ENCODE measurements around the gene ULK1. TPM values are rescaled to one million over a fixed set of nuclear protein-coding genes. Genes with fewer than 3 reads are reported as not detected.

ULK1 gene
- total RNA-seq, 1 donor from 2014 or later: 9.6 TPM

GRCh38 chr12:131919366-131920156, 25.1 kb downstream of the ULK1 start:
- DNase-seq (ENCODE audit: low spot score): no peak

DNA sequence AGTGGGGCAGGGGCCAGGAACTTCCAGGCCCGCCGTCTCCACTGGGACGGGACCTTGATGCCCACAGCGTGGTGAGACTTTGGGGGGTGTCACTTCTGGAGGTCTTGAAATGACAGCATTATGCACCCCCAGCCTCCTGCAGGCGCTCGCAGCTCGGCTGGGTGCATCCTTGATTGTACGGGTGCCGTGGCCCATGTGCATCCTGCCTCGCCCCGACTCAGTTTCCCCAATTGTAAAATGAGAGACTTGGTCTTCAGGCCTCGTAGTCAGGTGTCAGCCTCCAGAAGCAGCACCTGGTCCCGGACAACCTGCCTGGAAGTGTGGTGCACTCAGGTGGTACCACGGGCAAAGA, 25.7 kb downstream of the ULK1 start:
- no peak for DNase-seq (ENCODE audit: low spot score)

DNA sequence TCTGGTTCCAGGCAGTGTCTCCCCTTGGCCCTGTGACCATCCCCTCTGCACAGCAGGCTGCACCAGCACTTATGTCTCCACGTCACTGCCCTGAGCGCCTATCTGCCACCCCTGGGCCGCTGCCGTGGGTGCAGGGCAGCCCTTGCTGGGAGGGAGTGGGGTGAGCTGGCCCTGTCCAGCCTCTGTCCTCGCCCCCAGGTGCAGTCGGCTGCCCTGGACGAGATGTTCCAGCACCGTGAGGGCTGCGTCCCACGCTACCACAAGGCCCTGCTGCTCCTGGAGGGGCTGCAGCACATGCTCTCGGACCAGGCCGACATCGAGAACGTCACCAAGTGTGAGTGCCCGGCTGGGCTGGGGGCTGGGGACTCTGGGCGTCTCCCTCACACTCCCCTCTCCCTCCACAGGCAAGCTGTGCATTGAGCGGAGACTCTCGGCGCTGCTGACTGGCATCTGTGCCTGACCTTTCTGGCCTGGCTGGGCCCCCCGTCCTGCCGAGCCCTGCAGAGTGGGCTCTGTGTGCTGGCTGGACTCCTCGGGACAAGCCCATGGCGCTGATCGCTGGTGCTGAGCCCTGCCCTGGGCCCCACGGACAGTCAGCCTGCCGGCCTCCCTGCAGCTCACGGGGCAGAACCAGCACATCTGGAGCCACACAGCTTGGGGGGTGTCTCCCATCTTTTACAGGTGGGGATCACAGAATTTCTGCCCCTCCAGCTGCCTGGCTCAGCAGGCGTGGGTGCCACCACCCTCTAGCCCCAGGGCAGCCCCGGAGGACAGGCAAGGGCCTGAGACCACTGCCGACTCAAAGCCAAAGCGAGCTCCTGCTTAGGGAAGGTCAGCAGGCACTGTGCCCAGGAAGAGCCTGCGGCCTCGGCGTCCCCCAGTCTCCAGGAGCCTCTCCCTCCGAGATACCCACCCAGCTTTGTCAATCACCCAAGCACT, 26.7 kb downstream of the ULK1 start:
- no peak for DNase-seq (ENCODE audit: low spot score)

GRCh38 chr12:131921866-131922769, 27.7 kb downstream of the ULK1 start:
- DNase-seq (ENCODE audit: low spot score): no peak

DNA sequence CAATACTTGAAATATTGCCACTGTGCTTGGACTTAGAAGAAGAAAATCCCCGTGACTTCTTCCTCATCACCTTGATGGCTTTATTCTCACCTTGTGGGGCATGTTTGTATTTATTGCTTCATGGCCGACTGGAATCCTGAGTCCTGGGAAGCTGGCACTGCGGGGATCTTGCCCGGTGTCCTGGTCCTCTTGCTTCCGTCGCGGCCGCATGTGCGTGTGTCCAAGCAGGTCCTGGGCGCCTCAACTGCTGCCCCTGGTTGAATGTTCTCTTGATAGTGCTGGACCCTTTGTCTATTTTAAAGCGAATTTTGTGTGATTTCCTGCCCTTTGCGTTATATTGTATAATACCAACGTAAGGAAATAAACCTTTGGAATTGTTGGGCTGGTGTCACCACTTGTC, 28.4 kb downstream of the ULK1 start:
- DNase-seq (ENCODE audit: low spot score): no peak

DNA sequence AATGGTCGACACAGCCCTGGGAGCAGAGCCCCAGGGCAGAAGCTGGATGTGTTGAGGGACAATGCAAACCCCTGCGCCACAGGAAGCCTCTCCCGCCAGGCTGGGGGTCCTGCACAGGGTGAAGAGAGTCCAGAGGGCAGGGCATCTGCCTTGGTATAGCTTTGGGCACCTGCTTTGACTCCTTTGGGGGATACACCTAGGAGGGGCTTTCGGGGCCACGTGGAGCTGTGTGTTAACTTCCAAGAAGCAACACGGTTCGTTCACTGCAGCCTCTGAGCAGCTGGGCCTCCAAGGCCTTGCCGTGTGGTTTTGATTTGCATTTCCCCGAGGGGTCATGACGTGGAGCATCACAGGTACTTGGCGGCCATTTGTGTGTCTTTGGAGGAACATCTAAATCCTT, 28.8 kb downstream of the ULK1 start:
- DNase-seq (ENCODE audit: low spot score): no peak

GRCh38 chr12:131927110-131928079, 33.0 kb downstream of the ULK1 start:
- DNase-seq (ENCODE audit: low spot score): no peak

GRCh38 chr12:131928080-131928710, 33.8 kb downstream of the ULK1 start:
- DNase-seq (ENCODE audit: low spot score): no peak

DNA sequence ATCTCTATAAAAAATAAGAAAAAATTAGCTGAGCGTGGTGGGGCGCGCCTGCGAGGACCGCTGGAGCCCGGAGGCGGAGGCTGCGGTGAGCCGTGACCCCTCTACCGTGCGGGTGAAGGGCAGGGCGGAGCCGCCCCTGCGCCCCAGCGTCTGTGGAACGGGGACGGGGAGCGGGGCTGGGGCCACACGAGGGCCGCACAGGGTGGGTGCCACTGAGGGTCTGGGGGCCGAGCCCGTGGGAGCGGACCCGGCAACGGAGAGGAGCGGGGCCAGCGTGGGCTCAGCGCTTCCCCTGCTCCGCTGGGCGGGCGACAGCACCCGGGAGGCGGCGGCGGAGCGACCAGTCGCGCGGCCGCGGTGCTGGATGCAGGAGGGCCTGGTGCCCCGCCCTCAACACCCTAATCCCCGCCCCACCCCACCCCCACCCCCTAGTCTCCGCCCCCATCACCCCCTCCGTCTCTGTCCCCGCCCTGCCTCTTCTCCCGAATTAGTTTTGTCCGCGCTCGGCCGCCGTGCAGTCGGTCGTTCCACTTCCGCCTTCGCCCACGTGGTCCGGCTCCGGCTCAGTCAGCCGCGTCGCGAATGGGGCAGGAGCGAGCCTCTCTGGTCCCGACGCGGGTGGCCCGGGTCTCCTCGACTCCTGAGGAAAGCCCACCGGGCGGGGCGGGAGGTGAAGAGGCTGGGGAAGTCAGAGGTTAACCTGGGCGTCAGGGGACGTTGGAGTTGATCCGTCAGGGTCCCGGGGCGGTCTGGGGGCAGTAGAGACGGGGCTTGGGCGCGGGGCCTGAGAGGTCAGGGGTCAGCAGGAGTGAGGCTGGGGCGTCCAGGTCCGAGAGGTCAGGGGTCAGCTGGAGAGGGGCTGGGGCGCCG, 34.5 kb downstream of the ULK1 start, which contains the start of gene PUS1:
TSS of gene PUS1 (plus strand) at position 566 of the 870 bp plus-strand sequence. CDS start 447 bp downstream, outside the sequence.
- DNase-seq (ENCODE audit: low spot score): peak; percentile 95

DNA sequence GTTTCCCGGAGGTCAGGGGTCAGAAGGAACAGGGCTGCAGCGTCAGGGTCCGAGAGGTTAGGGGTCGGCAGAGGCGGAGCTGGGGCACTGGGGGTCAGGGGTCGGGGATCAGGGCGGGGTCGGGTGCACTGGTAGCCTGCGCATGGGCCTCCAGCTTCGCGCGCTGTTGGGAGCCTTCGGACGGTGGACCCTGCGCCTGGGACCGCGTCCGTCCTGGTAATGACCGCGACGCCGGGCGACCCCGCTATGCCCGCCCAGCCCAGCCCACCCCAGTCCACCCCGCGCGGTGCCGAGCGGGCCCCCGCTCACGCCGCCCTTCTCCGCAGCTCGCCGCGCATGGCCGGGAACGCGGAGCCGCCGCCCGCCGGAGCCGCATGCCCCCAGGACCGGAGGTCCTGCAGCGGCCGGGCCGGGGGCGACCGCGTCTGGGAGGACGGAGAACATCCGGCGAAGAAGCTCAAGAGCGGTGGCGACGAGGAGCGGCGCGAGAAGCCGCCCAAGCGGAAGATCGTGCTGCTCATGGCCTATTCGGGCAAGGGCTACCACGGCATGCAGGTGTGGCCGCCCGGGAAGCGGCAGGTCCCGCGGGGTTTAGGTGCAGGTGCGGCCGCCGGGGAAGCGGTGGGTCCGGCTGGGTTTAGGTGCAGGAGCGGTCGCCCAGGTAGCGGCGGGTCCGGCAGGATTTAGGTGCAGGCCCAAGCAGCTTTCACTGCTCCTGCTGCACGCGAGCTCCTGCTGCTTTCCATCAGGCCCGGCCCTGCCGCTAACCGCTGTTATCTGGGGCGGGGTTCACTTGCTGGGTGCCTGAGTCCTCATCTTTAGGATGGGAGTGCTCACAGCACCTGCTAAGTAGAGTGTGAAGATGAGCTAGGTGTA, 35.4 kb downstream of the ULK1 start:
- no peak for DNase-seq (ENCODE audit: low spot score)

DNA sequence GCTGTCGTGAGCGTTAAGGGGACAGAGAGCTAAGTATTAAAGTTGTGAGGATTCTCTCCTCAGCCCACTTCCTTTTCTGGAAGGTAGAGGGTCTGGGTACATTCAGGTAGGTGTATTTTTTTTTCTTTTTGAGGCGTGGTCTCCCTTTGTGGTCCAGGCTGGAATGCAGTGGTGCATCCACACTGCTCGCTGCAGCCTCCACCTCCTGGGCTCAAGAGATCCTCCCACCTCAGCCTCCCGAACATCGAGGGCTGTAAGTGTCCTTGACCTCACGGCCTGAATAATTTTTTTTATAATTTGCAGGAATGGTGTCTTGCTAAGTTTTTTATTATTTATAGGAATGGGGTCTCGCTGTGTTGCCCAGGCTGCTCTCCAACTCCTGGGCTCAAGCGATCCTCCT, 36.1 kb downstream of the ULK1 start:
- DNase-seq (ENCODE audit: low spot score): no peak

- DNase-seq (ENCODE audit: low spot score): no peak
Measured at GRCh38 chr12:131933387-131933786, 39.0 kb downstream of the ULK1 start.

DNA sequence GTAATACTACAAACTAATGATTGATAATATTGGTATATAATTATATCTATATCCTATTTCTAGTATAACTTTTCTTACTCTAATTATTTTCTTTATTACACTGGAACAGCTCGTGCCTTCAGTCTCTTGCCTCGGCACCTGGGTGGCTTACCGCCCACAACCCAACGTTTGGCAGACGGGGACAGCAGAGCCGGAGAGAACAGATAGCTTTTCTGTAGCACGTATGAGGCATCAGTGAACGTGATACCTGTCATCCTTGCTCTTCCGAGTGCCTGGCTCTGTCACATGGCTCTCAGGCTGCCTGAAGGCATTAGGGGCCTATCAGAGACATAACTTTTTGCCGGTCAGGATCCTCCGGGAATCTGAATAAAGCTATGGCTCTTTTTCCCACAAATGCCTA, 40.1 kb downstream of the ULK1 start:
- DNase-seq (ENCODE audit: low spot score): no peak

- DNase-seq (ENCODE audit: low spot score): no peak
Measured at GRCh38 chr12:131938082-131938481, 43.7 kb downstream of the ULK1 start.

GRCh38 chr12:131939007-131939406, 44.6 kb downstream of the ULK1 start:
- DNase-seq (ENCODE audit: low spot score): no peak

DNA sequence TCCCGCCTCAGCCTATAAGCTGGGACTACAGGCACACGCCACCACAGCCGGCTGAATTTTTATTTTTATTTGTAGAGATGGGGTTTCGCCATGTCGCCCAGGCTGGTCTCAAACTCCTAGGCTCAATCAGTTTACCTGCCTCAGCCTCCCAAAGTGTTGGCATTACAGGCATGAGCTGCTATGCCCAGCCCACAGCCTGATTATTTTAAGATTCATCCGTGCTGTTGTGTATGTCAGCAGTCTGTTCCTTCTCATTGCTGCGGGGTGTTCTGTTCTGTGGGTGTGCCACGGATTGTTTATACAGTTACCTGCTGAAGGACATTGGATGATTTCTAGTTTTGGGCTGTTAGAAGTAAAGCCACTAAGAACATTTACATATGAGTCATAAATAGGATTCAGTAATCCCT, 45.7 kb downstream of the ULK1 start:
- DNase-seq (ENCODE audit: low spot score): no peak

DNA sequence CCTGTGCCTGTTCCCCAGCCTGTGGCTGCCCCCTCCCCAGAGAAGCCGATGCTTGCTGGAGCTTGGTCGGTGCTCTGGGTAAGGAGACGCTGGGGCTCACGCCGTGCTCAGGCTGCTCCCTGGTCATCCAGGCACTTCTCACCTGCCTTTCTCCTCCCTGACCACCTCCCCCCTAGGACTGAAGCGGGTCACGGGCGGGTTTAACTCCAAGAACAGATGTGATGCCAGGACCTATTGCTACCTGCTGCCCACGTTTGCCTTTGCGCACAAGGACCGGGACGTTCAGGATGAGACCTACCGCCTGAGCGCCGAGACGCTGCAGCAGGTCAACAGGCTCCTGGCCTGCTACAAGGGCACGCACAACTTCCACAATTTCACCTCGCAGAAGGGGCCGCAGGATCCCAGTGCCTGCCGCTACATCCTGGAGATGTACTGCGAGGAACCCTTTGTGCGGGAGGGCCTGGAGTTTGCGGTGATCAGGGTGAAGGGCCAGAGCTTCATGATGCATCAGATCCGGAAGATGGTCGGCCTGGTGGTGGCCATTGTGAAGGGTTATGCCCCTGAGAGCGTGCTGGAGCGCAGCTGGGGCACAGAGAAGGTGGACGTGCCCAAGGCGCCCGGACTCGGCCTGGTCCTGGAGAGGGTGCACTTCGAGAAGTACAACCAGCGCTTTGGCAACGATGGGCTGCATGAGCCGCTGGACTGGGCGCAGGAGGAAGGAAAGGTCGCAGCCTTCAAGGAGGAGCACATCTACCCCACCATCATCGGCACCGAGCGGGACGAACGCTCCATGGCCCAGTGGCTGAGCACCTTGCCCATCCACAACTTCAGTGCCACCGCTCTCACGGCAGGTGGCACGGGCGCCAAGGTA, 46.9 kb downstream of the ULK1 start:
- DNase-seq (ENCODE audit: low spot score): no peak

All from umbilical cord (tissue), 2 donors.